ENCODE data around the gene KNSTRN. TPM values are rescaled to one million over a fixed set of nuclear protein-coding genes. Genes with fewer than 3 reads are reported as not detected.
A peak's percentile ranks its signal among the peaks of the same experiment; 100 is the strongest.

KNSTRN gene
- total RNA-seq, 4 donors from 2014 or later, result 216 to 342 (median 251) TPM

DNA sequence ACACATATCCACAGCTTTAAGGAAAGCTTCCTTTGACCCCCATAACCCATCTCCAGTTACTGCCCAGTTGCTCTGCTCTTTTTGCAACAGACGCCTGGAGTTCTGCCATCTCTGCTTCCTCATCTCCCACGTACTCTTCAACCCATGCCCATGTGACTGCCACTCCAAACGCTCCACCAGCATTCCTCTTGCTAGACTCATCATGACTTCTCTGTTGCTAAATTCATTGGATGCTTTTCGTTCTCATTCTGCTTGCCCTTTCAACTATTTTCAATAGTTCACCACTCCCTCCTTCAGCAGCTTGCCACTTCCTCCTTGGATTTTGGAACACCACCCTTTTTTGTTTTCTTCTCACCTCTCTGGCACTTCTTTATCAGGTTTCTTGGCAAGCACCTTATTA, 2.7 kb upstream of the KNSTRN start:
- Histone ChIP-seq H3K4me1 (peaks cover 46 to 76% of the 10 kb centered on the region in 2 donors), H3K9me3 (no peaks in the 10 kb centered on the region), H3K27me3 (no peaks in the 10 kb centered on the region), H3K27ac (peak overlapping the region; percentile 92 to 96 (median 95)), H3K4me3 (replicated peaks in 1 of 3) (no peak overlapping the region), H3K36me3 (no peaks in the 10 kb centered on the region)
- intact Hi-C loops (cut with DNase I), result no loop called here
- TF ChIP-seq, protein P1, sequence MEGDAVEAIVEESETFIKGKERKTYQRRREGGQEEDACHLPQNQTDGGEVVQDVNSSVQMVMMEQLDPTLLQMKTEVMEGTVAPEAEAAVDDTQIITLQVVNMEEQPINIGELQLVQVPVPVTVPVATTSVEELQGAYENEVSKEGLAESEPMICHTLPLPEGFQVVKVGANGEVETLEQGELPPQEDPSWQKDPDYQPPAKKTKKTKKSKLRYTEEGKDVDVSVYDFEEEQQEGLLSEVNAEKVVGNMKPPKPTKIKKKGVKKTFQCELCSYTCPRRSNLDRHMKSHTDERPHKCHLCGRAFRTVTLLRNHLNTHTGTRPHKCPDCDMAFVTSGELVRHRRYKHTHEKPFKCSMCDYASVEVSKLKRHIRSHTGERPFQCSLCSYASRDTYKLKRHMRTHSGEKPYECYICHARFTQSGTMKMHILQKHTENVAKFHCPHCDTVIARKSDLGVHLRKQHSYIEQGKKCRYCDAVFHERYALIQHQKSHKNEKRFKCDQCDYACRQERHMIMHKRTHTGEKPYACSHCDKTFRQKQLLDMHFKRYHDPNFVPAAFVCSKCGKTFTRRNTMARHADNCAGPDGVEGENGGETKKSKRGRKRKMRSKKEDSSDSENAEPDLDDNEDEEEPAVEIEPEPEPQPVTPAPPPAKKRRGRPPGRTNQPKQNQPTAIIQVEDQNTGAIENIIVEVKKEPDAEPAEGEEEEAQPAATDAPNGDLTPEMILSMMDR (IDR thresholded peaks at IDR 0.05), result no peak
- peak in 1 of 2 donors; percentile 75 for TF ChIP-seq POLR2A (IDR thresholded peaks at IDR 0.05)
- whole genome bisulfite sequencing, 2 donors, result 7 to 11% methylated on average over 4 of the region's 4 CpGs
- peak; percentile 98 for DNase-seq

DNA sequence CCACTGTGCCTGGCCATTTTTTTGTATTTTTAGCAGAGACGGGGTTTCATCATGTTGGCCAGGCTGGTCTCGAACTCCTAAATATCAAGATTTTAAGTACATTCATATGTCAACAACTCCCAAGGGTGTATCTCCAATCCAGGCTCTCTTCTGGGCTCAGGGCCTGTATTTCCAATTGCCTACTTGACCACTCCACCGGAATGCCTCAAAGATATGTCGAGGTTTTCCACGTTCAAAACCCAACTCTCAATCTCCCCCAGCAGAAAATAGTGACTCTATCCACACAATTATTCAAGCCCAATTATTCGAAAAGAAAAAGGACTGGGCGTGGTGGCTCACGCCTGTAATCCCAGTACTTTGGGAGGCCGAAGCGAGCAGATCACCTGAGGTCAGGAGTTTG, 1.9 kb upstream of the KNSTRN start:
- intact Hi-C loops (cut with DNase I), result no loop called here
- Histone ChIP-seq H3K9me3 (no peaks in the 10 kb centered on the region), H3K4me1 (peaks cover 44 to 72% of the 10 kb centered on the region in 2 donors), H3K27ac (peak overlapping the region; percentile 92 to 96 (median 95)), H3K36me3 (no peaks in the 10 kb centered on the region), H3K27me3 (no peaks in the 10 kb centered on the region), H3K4me3 (replicated peaks in 1 of 3) (no peak overlapping the region)
- 93 to 96% methylated on average over 10 of the region's 10 CpGs for WGBS, 2 donors
- DNase-seq, result no peak
- TF ChIP-seq POLR2A (IDR thresholded peaks at IDR 0.05), result no peak

DNA sequence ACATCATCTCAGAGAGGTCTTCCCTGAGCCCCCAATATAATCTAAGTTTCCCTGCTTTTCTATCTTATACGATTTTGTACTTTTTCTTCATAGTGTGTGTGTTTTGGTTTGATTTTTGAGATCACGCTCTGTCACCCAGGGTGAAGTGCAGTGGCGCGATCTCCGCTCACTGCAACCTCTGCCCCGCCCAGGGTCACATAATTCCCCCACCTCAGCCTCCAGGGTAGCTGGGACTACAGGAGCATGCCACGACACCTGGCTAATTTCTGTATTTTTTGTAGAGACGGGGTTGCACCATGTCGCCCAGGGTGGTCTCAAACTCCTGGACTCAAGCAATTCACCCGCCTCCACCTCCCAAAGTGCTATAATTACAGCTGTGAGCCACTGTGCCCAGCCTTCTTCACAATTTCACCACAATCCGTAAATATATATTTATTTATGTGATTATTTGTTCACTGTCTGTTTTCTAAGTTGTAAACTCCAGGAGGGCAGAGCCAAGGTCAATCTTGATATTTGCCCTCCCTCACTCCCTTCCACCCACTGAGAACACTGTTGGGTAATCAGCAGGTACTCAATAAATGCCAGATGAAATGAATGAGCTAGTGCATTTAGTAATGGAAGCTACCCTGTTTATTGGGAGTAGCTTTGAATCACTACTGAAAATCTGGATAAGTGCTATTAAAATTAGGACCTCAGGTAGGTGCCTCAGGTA, 547 bp upstream of the KNSTRN start:
- H3K27me3 ChIP-seq, result no peaks in the 10 kb centered on the region
- H3K9me3 ChIP-seq, result no peaks in the 10 kb centered on the region
- no peak overlapping the region for H3K4me3 ChIP-seq (replicated peaks in 1 of 3)
- DNase-seq, result no peak
- H3K36me3 ChIP-seq, result peaks cover 1 to 3% of the 10 kb centered on the region in 2 donors
- intact Hi-C loops (cut with DNase I), result no loop called here
- WGBS, 2 donors, result 93 to 94% methylated on average over 11 of the region's 11 CpGs
- TF ChIP-seq, protein P1 (IDR thresholded peaks at IDR 0.05), result no peak
- no peak for TF ChIP-seq POLR2A (IDR thresholded peaks at IDR 0.05)
- peaks cover 43 to 69% of the 10 kb centered on the region in 2 donors for H3K4me1 ChIP-seq
- peak overlapping the region in 2 of 3 donors; percentile 94 to 96 for H3K27ac ChIP-seq

DNA sequence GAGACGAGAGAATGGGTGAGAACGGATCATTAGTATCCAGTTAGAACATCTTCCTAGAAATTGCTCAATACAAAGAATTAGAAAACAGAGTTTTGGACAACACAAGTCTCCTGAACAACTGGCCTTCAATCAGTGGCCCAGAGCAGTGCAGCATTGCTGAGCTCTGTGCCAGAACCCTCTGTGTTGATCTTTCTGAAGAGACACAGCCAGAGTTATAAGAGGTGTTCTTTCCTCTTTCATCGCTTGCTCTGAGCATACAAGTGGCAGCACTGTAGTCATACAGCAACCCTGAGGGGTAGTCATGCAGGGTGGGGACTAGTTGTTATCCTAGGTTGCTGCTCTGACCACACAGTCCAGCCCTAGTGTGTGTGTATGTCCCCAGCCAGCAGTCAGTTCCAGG, 4.0 kb downstream of the KNSTRN start:
- H3K4me3 ChIP-seq (replicated peaks in 1 of 3), result peak overlapping the region in 1 of 3 donors; percentile 84
- DNase-seq, result peak; percentile 88 to 92
- H3K36me3 ChIP-seq, result peaks cover 14 to 32% of the 10 kb centered on the region in 2 donors
- peak overlapping the region; percentile 96 to 97 (median 97) for H3K27ac ChIP-seq
- H3K27me3 ChIP-seq, result no peaks in the 10 kb centered on the region
- TF ChIP-seq, protein P1 (IDR thresholded peaks at IDR 0.05), result no peak
- peak in 1 of 2 donors; percentile 87 for TF ChIP-seq POLR2A (IDR thresholded peaks at IDR 0.05)
- WGBS, 2 donors, result 28 to 55% methylated on average over 3 of the region's 3 CpGs
- H3K9me3 ChIP-seq, result no peaks in the 10 kb centered on the region
- H3K4me1 ChIP-seq, result peaks cover 58 to 72% of the 10 kb centered on the region in 2 donors
- intact Hi-C loops (cut with DNase I), result no loop called here

DNA sequence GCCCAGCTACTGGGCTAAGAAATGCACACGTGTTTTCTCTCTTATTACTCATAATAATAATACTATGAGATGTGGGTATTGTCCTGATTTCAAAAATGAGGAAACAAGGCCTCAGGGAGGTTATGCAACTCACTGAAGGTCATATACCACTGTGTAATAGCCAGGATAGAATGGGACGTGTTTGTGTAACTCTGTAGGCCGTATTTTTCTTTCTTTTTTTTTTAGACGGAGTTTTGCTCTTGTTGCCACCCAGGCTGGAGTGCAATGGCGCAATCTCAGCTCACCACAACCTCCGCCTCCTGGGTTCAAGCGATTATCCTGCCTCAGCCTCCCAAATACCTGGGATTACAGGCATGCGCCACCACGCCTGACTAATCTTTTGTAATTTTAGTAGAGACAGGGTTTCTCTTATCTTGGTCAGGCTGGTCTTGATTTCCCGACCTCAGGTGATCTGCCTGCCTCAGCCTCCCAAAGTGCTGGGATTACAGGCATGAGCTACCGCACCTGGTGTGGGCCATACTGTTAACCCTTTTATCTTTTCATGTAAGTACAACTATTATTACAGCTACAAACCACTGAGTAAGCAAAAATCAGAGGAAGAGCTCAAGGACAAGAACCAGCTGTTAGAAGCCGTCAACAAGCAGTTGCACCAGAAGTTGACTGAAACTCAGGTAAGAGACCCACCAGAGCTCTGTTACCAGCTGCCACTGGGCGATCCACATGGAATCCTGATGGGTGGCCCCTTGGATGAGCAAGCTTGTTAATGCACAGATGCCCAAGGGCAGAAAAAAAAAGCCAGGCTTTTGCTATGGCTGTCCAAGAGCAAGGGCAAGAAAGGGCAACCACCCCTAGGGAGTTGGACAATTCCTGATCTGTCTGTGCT, 6.7 kb downstream of the KNSTRN start:
- intact Hi-C loops (cut with DNase I), result no loop called here
- WGBS, 2 donors, result 94 to 97% methylated on average over 13 of the region's 13 CpGs
- Histone ChIP-seq H3K4me3 (replicated peaks in 1 of 3) (no peak overlapping the region), H3K9me3 (no peaks in the 10 kb centered on the region), H3K4me1 (peaks cover 57 to 59% of the 10 kb centered on the region in 2 donors), H3K27ac (peak overlapping the region; percentile 96 to 97 (median 97)), H3K27me3 (no peaks in the 10 kb centered on the region), H3K36me3 (peaks cover 38 to 58% of the 10 kb centered on the region in 2 donors)
- peak in 1 of 2 donors; percentile 32 for DNase-seq
- TF ChIP-seq POLR2A (IDR thresholded peaks at IDR 0.05), result no peak
- TF ChIP-seq, protein P1 (IDR thresholded peaks at IDR 0.05), result no peak

Measured in thyroid gland (tissue), 4 donors.